COLO829 (cell line): ENCODE measurements around the gene UCHL1.
A peak's percentile ranks its signal among the peaks of the same experiment; 100 is the strongest.

Experiments used
- DNase-seq: peaks from one replicate; pipeline ENCODE4 v3.0.0; 2012; ENCODE audit warnings: low spot score

The UCHL1 gene

GRCh38 chr4:41256740-41257256 lies at the start of gene UCHL1:
UCHL1 (plus strand) TSS chr4:41256928; CDS start chr4:41256977, 49 bp downstream.
- DNase-seq: no peak

- DNase-seq: no peak
Measured at GRCh38 chr4:41207291-41207831, 49.4 kb upstream of the UCHL1 start.

DNA sequence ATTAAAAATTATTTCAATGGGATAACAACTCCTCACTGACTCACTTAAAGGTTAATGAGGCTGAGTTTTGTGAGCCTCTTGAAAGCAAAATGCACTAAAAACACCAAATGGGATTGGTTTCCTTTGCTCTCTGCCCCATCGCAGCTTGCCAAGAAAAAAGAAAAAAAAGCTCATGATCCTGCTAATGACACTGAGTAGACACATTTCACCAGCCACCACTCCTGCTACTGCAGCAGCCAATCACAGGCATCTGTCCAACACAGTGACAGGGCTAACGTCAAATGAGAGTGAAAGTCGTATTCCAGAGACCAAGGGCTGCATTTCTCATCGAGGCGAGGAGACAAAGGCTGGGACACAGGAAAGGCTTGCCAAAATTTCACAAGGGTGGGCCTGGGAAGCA lies 47.5 kb upstream of the UCHL1 start:
- DNase-seq: no peak

DNA sequence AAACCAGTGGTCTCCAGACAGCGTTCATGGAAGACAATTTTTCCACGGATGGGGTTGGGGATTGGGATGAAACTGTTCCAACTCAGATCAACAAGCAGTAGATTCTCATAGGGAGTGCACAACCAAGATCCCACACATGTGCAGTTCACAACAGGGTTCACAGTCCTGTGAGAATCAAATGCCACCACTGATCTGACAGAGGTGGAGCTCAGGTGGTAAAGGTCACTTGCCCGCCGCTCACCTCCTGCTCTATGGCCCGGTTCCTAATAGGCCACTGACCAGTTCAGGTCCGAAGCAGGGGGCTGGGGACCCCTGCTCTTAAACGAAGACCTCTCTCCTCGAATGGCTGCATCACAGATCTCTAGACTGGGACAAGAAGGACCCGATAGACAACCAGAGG lies 46.8 kb upstream of the UCHL1 start:
- DNase-seq: no peak

DNA sequence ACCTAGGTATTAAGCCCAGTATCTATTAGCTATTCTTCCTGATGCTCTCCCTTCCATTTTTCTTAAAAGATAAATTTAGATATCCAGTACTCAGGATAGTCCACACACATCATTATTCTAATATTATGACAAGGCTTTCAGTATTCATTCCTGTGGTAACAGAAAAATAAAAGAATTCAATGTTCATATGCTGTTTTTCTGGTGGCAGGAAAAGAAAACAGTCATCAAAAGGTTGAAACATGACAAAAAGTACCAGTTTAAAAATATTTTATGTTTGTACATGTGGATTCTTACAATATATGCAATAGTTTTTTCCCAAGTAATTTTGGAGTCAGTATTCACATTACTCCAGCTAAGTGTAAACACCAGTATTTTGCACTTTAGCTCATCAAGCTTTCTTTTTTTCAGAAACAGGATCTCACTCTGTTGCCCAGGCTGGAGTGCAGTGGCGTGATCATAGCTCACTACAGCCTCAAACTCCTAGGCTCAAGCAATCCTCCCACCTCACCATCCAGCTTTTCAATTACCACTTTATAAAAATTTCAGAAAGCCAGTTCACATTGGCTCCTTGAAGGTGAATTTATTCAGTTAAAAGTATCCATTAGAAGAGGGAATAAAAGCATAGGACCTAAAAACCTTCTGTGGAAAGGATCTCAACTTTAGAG lies 44.6 kb upstream of the UCHL1 start:
- no peak for DNase-seq

GRCh38 chr4:41212616-41213203 lies 44.0 kb upstream of the UCHL1 start:
- no peak for DNase-seq

DNA sequence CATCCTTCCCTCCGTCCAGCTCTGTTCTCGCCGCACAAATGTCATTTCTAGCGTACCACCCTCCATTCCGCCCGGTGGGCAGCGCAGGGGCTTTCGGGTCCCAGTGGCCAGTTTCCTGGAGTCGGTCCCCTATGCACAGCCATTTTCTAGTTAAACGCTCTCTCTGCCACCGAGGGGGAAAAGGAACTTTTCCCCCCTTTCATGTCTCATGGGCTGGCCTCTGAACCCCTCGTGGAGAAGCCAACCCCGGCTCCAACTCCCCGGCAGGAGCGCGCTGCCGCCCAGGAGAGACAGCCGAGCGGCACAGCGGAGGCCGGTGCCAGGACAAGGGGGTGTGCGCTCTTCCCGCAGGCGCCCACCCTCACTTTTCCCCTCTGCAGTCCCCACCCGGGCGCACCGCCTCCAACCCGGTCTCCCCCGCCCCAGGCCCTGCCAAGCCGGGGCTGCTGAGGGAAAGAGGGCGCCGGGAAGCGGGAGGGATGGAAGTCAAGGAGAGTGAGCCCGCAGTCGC lies 43.0 kb upstream of the UCHL1 start:
- no peak for DNase-seq

DNA sequence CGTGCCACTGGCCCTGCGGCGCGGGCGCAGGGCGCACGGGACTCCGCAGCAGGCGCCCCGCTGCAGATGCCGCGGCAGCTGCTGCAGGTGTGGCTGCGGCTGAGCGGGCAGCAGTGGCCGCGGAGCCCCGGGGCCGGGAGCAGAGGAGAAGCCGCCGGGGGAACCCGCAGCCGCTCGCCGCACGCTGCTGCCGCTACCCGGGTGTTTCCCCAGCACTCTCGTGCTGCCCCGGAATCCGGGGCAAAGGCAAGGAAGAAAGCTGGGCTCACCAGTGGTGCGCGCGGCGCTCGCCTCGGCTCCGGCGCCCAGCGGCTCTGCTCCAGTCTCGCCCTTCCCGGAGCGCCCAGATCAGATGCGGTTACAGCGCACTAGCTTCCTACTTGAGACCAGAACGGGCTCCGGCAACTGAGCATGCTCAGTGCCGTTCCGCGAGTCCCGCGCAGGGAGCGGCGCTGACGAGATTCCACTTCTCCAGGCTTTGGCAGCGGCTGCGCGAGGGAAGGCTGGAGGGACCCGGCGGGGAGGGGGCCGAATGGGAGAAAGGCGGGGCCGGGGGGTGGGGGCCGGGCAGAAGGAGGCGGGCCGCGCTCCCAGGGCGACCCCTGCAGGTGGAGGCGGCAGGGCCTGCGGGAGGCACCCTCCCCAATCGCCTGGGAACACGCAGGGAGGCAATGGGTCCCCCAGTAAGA lies 42.4 kb upstream of the UCHL1 start, which contains the start of gene APBB2:
Gene APBB2 (minus strand): TSS at position 407 of the 689 bp plus-strand sequence. CDS start 181,288 bp downstream, outside the sequence.
- peak; percentile 92 for DNase-seq

DNA sequence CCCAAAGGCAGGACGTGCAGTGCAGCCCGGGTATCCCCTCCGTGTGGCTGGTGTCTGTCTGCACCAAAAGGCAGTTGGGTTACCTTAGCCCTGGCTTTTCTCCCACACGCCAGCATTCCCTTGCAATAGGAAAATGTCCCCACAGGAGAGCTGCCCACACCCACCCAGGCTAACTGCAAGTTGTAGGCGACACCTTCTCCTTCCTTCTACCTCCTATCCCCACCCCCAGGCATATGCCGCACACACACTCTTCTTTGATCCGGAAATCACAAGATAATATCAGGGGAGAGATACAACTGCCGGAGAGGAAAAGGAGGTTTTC lies 41.9 kb upstream of the UCHL1 start:
- no peak for DNase-seq

DNA sequence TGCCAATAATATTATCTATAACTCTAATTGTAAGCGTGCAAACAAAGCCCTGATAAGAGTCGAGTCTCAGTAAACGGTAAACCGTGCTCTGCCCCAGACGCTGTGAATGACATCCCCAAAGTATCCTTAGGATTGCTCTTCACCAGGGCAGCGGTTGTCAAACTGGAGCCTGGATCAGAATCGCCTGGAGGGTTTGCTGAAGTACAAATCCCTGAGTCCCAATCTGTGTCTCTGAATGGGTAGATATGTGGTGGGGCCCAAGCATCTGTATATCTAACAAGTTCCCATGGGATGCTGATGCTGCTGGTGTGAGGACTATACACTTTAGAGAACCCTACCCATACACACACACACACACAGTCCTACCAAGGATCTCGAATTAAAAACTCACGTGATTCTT lies 41.6 kb upstream of the UCHL1 start:
- no peak for DNase-seq

- no peak for DNase-seq
Measured at GRCh38 chr4:41215969-41216293, 40.8 kb upstream of the UCHL1 start.

- peak; percentile 63 for DNase-seq
Measured at GRCh38 chr4:41216294-41217019, 40.3 kb upstream of the UCHL1 start.

- DNase-seq: no peak
Measured at GRCh38 chr4:41217020-41217333, 39.8 kb upstream of the UCHL1 start.

DNA sequence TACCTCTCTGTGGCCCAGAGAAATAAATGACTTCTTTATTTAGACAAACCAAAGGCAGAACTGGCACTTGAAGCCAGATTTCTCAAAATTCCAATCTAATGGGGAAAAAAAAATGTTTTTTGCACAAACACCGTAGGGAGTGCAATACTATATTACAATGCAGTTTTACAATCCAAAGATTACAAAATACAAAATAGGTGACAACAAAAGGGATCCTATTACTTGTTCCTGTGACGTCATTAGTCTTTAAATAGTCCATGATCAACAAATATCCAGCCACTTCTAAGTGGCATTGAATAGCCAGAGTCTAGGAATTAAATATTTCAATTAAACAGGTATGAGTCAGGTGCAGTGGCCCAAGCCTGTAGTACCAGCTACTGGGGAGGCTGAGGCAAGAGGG lies 39.4 kb upstream of the UCHL1 start:
- DNase-seq: no peak

GRCh38 chr4:41218703-41219102 lies 38.0 kb upstream of the UCHL1 start:
- DNase-seq: no peak

DNA sequence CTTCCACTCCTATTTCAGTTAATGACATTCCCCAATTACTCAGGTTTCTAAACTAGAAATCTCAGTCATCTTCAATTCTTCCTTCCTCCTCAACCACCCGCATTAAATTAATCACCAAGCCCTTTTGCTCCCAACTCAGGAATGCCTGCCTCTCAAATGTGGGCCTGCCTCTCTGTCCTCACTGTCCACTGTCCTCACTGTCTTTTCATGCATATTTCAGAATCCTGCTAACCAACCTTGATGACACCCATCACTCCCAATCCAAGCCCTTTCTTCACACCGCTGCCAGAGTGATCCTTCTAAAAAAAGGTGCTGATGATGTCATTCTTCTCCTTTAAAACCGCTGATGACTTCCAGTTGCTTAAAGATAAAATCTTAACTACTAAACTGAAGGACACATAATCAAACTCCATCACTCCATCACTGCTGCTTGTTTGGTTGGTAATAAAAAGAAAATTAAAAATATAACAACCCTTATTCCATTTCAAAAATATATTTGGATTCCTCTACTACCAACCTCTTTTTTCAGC lies 37.2 kb upstream of the UCHL1 start:
- no peak for DNase-seq

GRCh38 chr4:41221850-41222645 lies 34.7 kb upstream of the UCHL1 start:
- DNase-seq: no peak

DNA sequence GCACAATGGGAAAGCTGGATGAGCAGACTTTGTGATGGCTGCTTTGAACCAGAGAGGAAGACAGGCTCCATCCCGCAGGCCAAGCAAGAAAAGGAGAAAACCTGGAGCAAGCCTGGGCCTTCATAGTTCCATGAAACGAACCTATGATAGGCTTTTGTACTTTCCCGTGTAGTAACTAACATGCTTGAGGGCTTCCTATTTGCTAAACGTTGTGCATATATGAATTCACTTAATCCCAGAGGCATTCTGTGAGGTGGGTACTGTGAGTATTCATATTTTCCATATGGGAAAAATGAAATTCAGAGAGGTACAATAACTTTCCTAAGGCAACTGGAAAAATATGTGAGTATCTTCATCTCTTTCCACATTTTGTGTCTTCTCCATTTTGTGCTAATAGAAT lies 28.8 kb upstream of the UCHL1 start:
- no peak for DNase-seq

- DNase-seq: no peak
Measured at GRCh38 chr4:41232406-41232805, 24.3 kb upstream of the UCHL1 start.

DNA sequence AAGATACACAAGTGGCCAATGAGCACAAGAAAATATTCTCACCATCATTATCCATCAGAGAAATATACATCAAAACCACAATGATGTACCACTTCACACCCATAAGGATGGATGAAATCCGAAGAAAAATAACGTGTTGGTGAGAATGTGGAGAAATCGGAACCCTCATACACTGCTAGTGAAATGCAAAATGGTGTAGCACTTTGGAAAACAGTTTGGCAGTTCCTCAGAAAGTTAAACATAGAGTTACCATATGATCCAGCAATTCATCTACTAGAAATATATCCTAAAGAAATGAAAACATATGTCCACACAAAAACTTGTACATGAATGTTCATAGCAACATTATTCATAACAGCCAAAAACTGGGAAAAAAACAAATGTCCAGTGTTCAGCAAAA lies 23.9 kb upstream of the UCHL1 start:
- DNase-seq: no peak

GRCh38 chr4:41236032-41236431 lies 20.7 kb upstream of the UCHL1 start:
- DNase-seq: no peak
